Endodermal cell (in vitro differentiated cells): ENCODE data around the gene RPTOR. TPM values are rescaled to one million over a fixed set of nuclear protein-coding genes. Genes with fewer than 3 reads are reported as not detected.

Experiments used
- DNase-seq: peaks from one replicate; pipeline ENCODE4 v3.0.0-alpha.2; 2017
- H3K27ac ChIP-seq: 2 replicates; pipeline ENCODE4 v1.5.1; 2013; ENCODE audit warnings: mild to moderate bottlenecking, low read depth, low read length, moderate library complexity
- H3K27me3 ChIP-seq: 2 replicates; pipeline ENCODE4 v1.6.1; 2013; ENCODE audit warnings: mild to moderate bottlenecking, low read length, moderate library complexity; ENCODE audit not compliant: insufficient read depth, control insufficient read depth, poor library complexity, severe bottlenecking
- H3K36me3 ChIP-seq: 2 replicates; pipeline ENCODE4 v1.7.0; 2013; ENCODE audit warnings: mild to moderate bottlenecking, low read length, moderate library complexity; ENCODE audit not compliant: control insufficient read depth, insufficient read depth
- H3K4me1 ChIP-seq: one replicate; pipeline ENCODE4 v1.7.0; 2013; ENCODE audit warnings: low read length; ENCODE audit not compliant: control insufficient read depth, insufficient read depth
- H3K4me3 ChIP-seq: 2 replicates; pipeline ENCODE4 v1.5.1; 2013; ENCODE audit warnings: mild to moderate bottlenecking, low read length, moderate library complexity
- H3K9ac ChIP-seq: 2 replicates; pipeline ENCODE4 v1.6.1; 2013; ENCODE audit warnings: mild to moderate bottlenecking, low read length, moderate library complexity; ENCODE audit not compliant: poor library complexity, severe bottlenecking; ENCODE audit errors: extremely low read depth
- H3K9me3 ChIP-seq: 2 replicates; pipeline ENCODE4 v1.6.1; 2013; ENCODE audit warnings: mild to moderate bottlenecking, low read length, moderate library complexity; ENCODE audit not compliant: control insufficient read depth
- H3K27ac Mint-ChIP-seq: 2 replicates; pipeline ENCODE4 v1.8.0; 2020; ENCODE audit warnings: mixed read lengths
- H3K27me3 Mint-ChIP-seq: 2 replicates; pipeline ENCODE4 v1.8.0; 2021; ENCODE audit warnings: mild to moderate bottlenecking, mixed read lengths; ENCODE audit not compliant: insufficient read depth
- H3K36me3 Mint-ChIP-seq: 2 replicates; pipeline ENCODE4 v1.8.0; 2020; ENCODE audit warnings: low read depth, mixed read lengths
- H3K4me1 Mint-ChIP-seq: 2 replicates; pipeline ENCODE4 v1.8.0; 2020; ENCODE audit warnings: mixed read lengths
- H3K4me3 Mint-ChIP-seq: 2 replicates; pipeline ENCODE4 v1.8.0; 2020; ENCODE audit warnings: mild to moderate bottlenecking, moderate library complexity, mixed read lengths
- H3K9me3 Mint-ChIP-seq: 2 replicates; pipeline ENCODE4 v1.8.0; 2020; ENCODE audit warnings: mild to moderate bottlenecking, mixed read lengths
- WGBS, 2 experiments: methylation state at CpG; one replicate each; pipeline versions ENCODE4 v1.1.5 to v1.1.7; 2013; ENCODE audit warnings: missing lambda C conversion rate in 2 of 2, mixed read lengths in 1 of 2; ENCODE audit not compliant: insufficient coverage in 1 of 2, insufficient read length in 1 of 2; 5-methylcytosine and 5-hydroxymethylcytosine counted together
- total RNA-seq, 2 donors: library from RNA; stranded (reverse); fragmentation: NEBNext Ultra II Directional in 1 of 2; extraction: Animal tissue kit (Norgen Biotek cat#: 25700) in 1 of 2; gene quantifications; 2 replicates in 1 of 2; 3 replicates in 1 of 2; pipeline ENCODE4 v1.2.1, GENCODE V29; 2021
- TF ChIP-seq, protein P1 (sequence below): fragments of 200-600 bp; sonication (generic); conservative IDR thresholded peaks from 2 replicates; pipeline ENCODE4 v1.5.0; 2021; ENCODE audit warnings: antibody characterized with exemption, mild to moderate bottlenecking

The RPTOR gene
- total RNA-seq, 2 donors from 2014 or later: 45.1 to 53.4 TPM

DNA sequence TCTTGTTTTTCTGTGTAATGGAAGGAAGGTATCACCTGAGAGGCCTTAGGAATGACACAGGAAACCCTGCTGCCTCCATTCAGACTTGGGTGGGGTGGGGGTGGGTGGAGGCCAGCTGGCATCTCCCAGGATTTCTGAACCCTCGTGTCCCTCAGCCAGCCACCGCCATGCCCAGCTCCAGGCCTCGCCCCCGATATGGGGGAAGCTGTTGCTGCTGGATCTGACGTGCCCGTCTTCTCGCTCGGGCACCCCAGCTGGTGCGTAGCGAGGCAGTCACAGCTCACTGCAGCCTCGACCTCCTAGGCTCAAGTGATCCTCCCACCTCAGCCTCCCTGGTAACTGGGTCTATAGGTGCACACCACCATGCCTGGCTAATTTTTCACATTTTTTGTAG, 227.0 kb downstream of the RPTOR start:
- Histone ChIP-seq H3K4me3 (no peak overlapping the region), H3K27me3 (no peaks in the 10 kb centered on the region), H3K9ac (no peak overlapping the region), H3K9me3 (no peaks in the 10 kb centered on the region), H3K4me1 (no peaks in the 10 kb centered on the region), H3K36me3 (peaks cover 6% of the 10 kb centered on the region), H3K27ac (no peak overlapping the region)
- DNase-seq: no peak
- Mint-ChIP-seq H3K9me3 (no peaks in the 10 kb centered on the region), H3K4me3 (no peak overlapping the region), H3K27ac (no peak overlapping the region), H3K36me3 (peaks cover 3% of the 10 kb centered on the region), H3K4me1 (peaks cover 14% of the 10 kb centered on the region), H3K27me3 (no peaks in the 10 kb centered on the region)
- TF ChIP-seq, protein P1, sequence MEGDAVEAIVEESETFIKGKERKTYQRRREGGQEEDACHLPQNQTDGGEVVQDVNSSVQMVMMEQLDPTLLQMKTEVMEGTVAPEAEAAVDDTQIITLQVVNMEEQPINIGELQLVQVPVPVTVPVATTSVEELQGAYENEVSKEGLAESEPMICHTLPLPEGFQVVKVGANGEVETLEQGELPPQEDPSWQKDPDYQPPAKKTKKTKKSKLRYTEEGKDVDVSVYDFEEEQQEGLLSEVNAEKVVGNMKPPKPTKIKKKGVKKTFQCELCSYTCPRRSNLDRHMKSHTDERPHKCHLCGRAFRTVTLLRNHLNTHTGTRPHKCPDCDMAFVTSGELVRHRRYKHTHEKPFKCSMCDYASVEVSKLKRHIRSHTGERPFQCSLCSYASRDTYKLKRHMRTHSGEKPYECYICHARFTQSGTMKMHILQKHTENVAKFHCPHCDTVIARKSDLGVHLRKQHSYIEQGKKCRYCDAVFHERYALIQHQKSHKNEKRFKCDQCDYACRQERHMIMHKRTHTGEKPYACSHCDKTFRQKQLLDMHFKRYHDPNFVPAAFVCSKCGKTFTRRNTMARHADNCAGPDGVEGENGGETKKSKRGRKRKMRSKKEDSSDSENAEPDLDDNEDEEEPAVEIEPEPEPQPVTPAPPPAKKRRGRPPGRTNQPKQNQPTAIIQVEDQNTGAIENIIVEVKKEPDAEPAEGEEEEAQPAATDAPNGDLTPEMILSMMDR: no peak
- 84 to 92% methylated on average over 5 to 11 of the region's 11 CpGs for WGBS, 2 experiments

DNA sequence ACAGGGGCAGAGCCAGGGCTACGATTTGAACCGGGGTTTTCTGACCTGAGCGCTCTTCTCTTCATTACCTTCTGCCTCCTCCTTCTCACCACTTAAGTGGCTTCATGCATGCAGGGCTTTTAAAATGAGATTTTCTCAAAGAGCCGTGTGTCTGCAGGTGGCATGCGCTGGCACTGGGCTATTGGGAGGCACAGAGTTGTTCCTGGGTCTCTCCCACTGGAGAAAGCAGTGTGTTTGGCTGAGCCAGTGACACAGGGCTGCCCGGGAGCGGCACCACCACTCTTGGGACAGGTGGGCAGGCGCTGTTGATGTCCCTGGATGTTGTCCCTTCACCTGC, 228.2 kb downstream of the RPTOR start:
- peak overlapping the region; percentile 86 for H3K27ac ChIP-seq
- no peak overlapping the region for H3K9ac ChIP-seq
- H3K9me3 ChIP-seq: no peaks in the 10 kb centered on the region
- no peak overlapping the region for H3K4me3 Mint-ChIP-seq
- no peaks in the 10 kb centered on the region for H3K4me1 ChIP-seq
- no peaks in the 10 kb centered on the region for H3K9me3 Mint-ChIP-seq
- H3K27me3 ChIP-seq: no peaks in the 10 kb centered on the region
- H3K36me3 ChIP-seq: peaks cover 6% of the 10 kb centered on the region
- H3K27me3 Mint-ChIP-seq: no peaks in the 10 kb centered on the region
- no peak overlapping the region for H3K4me3 ChIP-seq
- TF ChIP-seq, protein P1: no peak
- H3K36me3 Mint-ChIP-seq: peaks cover 9% of the 10 kb centered on the region
- H3K27ac Mint-ChIP-seq: peak overlapping the region; percentile 35
- peak; percentile 55 for DNase-seq
- WGBS, 2 experiments: 94 to 98% methylated on average over 8 of the region's 8 CpGs
- H3K4me1 Mint-ChIP-seq: peaks cover 19% of the 10 kb centered on the region

DNA sequence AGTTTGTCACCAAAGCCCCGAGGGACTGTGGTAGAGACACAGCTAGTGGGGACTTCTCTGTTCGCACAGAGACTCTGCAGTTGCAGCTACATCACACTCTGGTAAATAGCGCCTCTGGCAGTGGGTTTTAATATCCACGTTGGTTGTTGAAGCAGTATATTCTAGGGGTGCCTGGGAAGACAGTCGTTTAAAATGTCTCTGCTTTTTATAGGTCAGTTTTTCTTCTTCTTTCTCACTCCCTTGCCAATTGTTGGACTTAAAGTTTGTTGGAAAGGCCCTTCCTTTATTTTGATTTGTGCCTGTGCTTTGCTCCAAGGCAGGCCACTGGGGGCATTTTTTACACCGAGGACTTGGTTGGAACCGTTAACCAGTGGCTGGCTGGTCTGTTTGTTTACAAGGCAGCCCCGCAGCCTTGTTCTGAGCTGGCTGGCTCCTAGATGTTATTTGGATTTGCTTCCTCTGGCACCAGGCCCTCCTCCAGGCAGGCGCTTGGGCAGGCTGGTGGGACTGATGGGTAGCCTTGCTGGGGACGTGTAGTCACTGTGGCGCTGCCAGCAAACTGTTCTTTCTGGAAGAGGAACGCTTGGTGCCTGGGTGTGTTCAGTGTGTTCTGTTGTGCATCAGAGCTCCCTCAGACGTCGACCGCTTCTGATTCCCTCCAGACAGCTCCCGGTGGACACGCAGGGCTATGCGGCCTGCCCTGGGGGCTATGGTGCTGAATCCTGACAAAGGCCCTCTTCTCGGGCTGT, 228.8 kb downstream of the RPTOR start:
- Histone ChIP-seq H3K36me3 (peaks cover 6% of the 10 kb centered on the region), H3K27me3 (no peaks in the 10 kb centered on the region), H3K9ac (no peak overlapping the region), H3K9me3 (no peaks in the 10 kb centered on the region), H3K4me3 (no peak overlapping the region), H3K4me1 (no peaks in the 10 kb centered on the region), H3K27ac (peak overlapping the region; percentile 86)
- DNase-seq: peak; percentile 81
- Mint-ChIP-seq H3K4me1 (peaks cover 19% of the 10 kb centered on the region), H3K36me3 (peaks cover 12% of the 10 kb centered on the region), H3K27ac (peak overlapping the region; percentile 35), H3K4me3 (no peak overlapping the region), H3K27me3 (no peaks in the 10 kb centered on the region), H3K9me3 (no peaks in the 10 kb centered on the region)
- TF ChIP-seq, protein P1: peak; percentile 50
- WGBS, 2 experiments: 80 to 81% methylated on average over 18 to 19 of the region's 19 CpGs
